ENCODE measurements around the gene LTC4S. TPM values are rescaled to one million over a fixed set of nuclear protein-coding genes. Genes with fewer than 3 reads are reported as not detected.
A peak's percentile ranks its signal among the peaks of the same experiment; 100 is the strongest.

The LTC4S gene
- total and polyA plus RNA-seq, 4 donors = 1.3 to 3.3 (median 2.1) TPM

GRCh38 chr5:179817470-179817840 is 23.7 kb downstream of the LTC4S start:
- DNase-seq (ENCODE audit: low spot score) = no peak
- H3K27me3 ChIP-seq (ENCODE audit: control insufficient read depth in 4 of 4, insufficient read depth in 4 of 4, low read length in 3 of 4) = no peaks in the 10 kb centered on the region
- H3K4me3 ChIP-seq (ENCODE audit: low read depth in 1 of 3, low read length in 3 of 3) = peak overlapping the region in 1 of 3 donors; percentile 51
- H3K4me1 ChIP-seq (ENCODE audit: control insufficient read depth in 4 of 4, insufficient read depth in 4 of 4, low read length in 3 of 4) = peaks cover 25 to 57% (median 35%) of the 10 kb centered on the region in 4 donors
- WGBS = 89% methylated on average over 8 of the region's 8 CpGs
- H3K9me3 ChIP-seq (ENCODE audit: control insufficient read depth in 4 of 4, low read length in 3 of 4) = no peaks in the 10 kb centered on the region
- TF ChIP-seq, protein P1, sequence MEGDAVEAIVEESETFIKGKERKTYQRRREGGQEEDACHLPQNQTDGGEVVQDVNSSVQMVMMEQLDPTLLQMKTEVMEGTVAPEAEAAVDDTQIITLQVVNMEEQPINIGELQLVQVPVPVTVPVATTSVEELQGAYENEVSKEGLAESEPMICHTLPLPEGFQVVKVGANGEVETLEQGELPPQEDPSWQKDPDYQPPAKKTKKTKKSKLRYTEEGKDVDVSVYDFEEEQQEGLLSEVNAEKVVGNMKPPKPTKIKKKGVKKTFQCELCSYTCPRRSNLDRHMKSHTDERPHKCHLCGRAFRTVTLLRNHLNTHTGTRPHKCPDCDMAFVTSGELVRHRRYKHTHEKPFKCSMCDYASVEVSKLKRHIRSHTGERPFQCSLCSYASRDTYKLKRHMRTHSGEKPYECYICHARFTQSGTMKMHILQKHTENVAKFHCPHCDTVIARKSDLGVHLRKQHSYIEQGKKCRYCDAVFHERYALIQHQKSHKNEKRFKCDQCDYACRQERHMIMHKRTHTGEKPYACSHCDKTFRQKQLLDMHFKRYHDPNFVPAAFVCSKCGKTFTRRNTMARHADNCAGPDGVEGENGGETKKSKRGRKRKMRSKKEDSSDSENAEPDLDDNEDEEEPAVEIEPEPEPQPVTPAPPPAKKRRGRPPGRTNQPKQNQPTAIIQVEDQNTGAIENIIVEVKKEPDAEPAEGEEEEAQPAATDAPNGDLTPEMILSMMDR (IDR thresholded peaks at IDR 0.05; ENCODE audit: low read depth, low read length, missing input control) = no peak
- TF ChIP-seq RAD21 (IDR thresholded peaks at IDR 0.05) (no peak), HNF4G (IDR thresholded peaks at IDR 0.05) (no peak), HNF4A (conservative IDR thresholded peaks at IDR 0.05) (no peak), GABPA (IDR thresholded peaks at IDR 0.05 in 1 of 2, conservative IDR thresholded peaks at IDR 0.05 in 1 of 2) (no peak), FOXA1 (IDR thresholded peaks at IDR 0.05) (no peak), NR2F2 (IDR thresholded peaks at IDR 0.05) (no peak), ZBTB33 (IDR thresholded peaks at IDR 0.05) (no peak), YY1 (IDR thresholded peaks at IDR 0.05) (no peak), FOXA2 (IDR thresholded peaks at IDR 0.05) (no peak), TAF1 (conservative IDR thresholded peaks at IDR 0.05) (no peak), ATF3 (IDR thresholded peaks at IDR 0.05) (no peak), JUND (IDR thresholded peaks at IDR 0.05) (no peak), SP1 (IDR thresholded peaks at IDR 0.05) (no peak)
- TF ChIP-seq, protein P2, sequence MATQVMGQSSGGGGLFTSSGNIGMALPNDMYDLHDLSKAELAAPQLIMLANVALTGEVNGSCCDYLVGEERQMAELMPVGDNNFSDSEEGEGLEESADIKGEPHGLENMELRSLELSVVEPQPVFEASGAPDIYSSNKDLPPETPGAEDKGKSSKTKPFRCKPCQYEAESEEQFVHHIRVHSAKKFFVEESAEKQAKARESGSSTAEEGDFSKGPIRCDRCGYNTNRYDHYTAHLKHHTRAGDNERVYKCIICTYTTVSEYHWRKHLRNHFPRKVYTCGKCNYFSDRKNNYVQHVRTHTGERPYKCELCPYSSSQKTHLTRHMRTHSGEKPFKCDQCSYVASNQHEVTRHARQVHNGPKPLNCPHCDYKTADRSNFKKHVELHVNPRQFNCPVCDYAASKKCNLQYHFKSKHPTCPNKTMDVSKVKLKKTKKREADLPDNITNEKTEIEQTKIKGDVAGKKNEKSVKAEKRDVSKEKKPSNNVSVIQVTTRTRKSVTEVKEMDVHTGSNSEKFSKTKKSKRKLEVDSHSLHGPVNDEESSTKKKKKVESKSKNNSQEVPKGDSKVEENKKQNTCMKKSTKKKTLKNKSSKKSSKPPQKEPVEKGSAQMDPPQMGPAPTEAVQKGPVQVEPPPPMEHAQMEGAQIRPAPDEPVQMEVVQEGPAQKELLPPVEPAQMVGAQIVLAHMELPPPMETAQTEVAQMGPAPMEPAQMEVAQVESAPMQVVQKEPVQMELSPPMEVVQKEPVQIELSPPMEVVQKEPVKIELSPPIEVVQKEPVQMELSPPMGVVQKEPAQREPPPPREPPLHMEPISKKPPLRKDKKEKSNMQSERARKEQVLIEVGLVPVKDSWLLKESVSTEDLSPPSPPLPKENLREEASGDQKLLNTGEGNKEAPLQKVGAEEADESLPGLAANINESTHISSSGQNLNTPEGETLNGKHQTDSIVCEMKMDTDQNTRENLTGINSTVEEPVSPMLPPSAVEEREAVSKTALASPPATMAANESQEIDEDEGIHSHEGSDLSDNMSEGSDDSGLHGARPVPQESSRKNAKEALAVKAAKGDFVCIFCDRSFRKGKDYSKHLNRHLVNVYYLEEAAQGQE (IDR thresholded peaks at IDR 0.05) = no peak
- peak overlapping the region in 1 of 2 donors; percentile 23 for H3K27ac ChIP-seq (ENCODE audit: low read depth in 1 of 2, low read length in 2 of 2)
- H3K36me3 ChIP-seq (ENCODE audit: control insufficient read depth in 4 of 4, insufficient read depth in 3 of 4, low read depth in 1 of 4, low read length in 3 of 4) = no peaks in the 10 kb centered on the region
- no peak overlapping the region for H3K9ac ChIP-seq (ENCODE audit: low read depth in 1 of 2, low read length in 2 of 2)
